Transverse colon (tissue), 4 donors: ENCODE measurements around the gene PIEZO2.

Source experiments
- CTCF ChIP-seq, 5 experiments: fragments of 200-600 bp in 3 of 5; fragments of 450-650 bp in 2 of 5; sonication (generic) in 3 of 5; IDR thresholded peaks; 1 replicate in 2 of 5; 2 replicates in 3 of 5; pipeline ENCODE4 v1.5.1; 2016 to 2017; ENCODE audit warnings: antibody characterized with exemption in 5 of 5, inconsistent platforms in 3 of 5, mild to moderate bottlenecking in 2 of 5, moderate library complexity in 1 of 5
- EP300 ChIP-seq: sonication (generic); formaldehyde crosslinking; IDR thresholded peaks from one replicate; pipeline ENCODE4 v1.6.1; 2017; ENCODE audit warnings: antibody characterized with exemption, low read depth
- POLR2AphosphoS5 ChIP-seq, 3 donors: sonication (generic); formaldehyde crosslinking; IDR thresholded peaks; one replicate each; pipeline ENCODE4 v1.6.1; 2016; ENCODE audit warnings: antibody characterized with exemption in 3 of 3

GRCh38 chr18:10895976-10896375 lies 253.4 kb downstream of the PIEZO2 start:
- TF ChIP-seq CTCF (IDR thresholded peaks at IDR 0.05) (no peak), POLR2AphosphoS5 (IDR thresholded peaks at IDR 0.05) (no peak), EP300 (no peak)
